OCI-LY1 (cell line): ENCODE results near the gene PDE4D.

Source experiments
- EZH2 ChIP-seq: fragments of 200-600 bp; sonication (generic), shearing (Covaris generic); IDR thresholded peaks from 2 replicates; pipeline ENCODE4 v1.8.0; 2017; ENCODE audit warnings: borderline replicate concordance, mixed run types, mild to moderate bottlenecking, antibody characterized with exemption, low read length, moderate library complexity, mixed read lengths
- TF ChIP-seq, protein P1 (sequence below): fragments of 200-600 bp; sonication (generic), shearing (Covaris generic); IDR thresholded peaks from 2 replicates; pipeline ENCODE4 v1.5.1; 2017; ENCODE audit warnings: mild to moderate bottlenecking, antibody characterized with exemption, low read length, moderate library complexity, mixed read lengths

DNA sequence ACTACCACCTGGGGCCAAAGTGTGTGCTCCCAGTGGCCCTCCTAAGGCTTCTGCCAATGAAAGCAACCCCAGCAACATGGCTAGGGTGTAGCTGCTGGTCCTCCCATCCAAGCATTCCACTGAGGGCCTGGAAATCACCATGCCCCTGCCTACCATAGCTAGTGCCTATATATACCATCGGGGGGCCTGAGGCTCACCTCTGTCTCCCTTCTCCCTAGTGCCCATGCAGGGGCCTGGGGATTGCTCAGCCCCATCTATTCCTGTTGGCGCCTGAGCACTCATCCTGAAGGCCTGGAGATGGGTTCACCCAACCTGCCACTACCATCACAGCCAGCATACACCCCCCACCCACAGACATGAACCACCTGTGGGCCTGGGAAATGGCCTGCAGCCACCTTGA lies 943.3 kb downstream of the PDE4D start:
- TF ChIP-seq, protein P1, sequence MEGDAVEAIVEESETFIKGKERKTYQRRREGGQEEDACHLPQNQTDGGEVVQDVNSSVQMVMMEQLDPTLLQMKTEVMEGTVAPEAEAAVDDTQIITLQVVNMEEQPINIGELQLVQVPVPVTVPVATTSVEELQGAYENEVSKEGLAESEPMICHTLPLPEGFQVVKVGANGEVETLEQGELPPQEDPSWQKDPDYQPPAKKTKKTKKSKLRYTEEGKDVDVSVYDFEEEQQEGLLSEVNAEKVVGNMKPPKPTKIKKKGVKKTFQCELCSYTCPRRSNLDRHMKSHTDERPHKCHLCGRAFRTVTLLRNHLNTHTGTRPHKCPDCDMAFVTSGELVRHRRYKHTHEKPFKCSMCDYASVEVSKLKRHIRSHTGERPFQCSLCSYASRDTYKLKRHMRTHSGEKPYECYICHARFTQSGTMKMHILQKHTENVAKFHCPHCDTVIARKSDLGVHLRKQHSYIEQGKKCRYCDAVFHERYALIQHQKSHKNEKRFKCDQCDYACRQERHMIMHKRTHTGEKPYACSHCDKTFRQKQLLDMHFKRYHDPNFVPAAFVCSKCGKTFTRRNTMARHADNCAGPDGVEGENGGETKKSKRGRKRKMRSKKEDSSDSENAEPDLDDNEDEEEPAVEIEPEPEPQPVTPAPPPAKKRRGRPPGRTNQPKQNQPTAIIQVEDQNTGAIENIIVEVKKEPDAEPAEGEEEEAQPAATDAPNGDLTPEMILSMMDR = no peak
- no peak for TF ChIP-seq EZH2
